K562 (cell line): ENCODE results near the gene TMTC2. TPM values are rescaled to one million over a fixed set of nuclear protein-coding genes. Genes with fewer than 3 reads are reported as not detected.

Experiments
- ATAC-seq: fragments of 200-7000 bp; cut with Tn5 transposase; 3 replicates; pipeline ENCODE4 v1.9.1; 2020; ENCODE audit warnings: moderate library complexity
- BruUV-seq: library from RNA; stranded (reverse); fragments of 400-500 nt; replicated peaks from 2 replicates; lab custom pipeline; 2021; lab: Mats Ljungman, UMichigan
- CTCF ChIA-PET: fragments of 300-600 bp; formaldehyde crosslinking; extraction: SDS; loops from one replicate; lab custom pipeline; 2021; ENCODE audit warnings: low intra/inter-chr PET ratio; lab: Yijun Ruan, JAX
- POLR2A ChIA-PET: fragments of 300-600, 350-650 bp; sonication (Branson Sonifier 250); formaldehyde crosslinking; extraction: SDS; loops from one replicate; lab custom pipeline; 2021; ENCODE audit warnings: antibody characterized with exemption, inconsistent platforms; lab: Yijun Ruan, JAX
- DNase-seq, 4 experiments: peaks; one replicate each; pipeline versions ENCODE4 v3.0.0 to v3.0.0-alpha.2; 2011 to 2018; ENCODE audit warnings: low spot score in 3 of 4, mixed read lengths in 3 of 4; ENCODE audit errors: extremely low read depth in 1 of 4
- FAIRE-seq: peaks from 2 replicates; lab custom pipeline; 2011; peaks lifted over from hg19 to GRCh38; lab: Jason Lieb, UNC
- H2AFZ ChIP-seq: 2 replicates; pipeline ENCODE4 v1.6.0; 2011; ENCODE audit warnings: low read depth, low read length, control low read depth, inconsistent platforms
- H3K27ac ChIP-seq: fragments of 200-600 bp; 3 replicates; pipeline ENCODE4 v1.8.0; 2011; ENCODE audit warnings: low read depth, mild to moderate bottlenecking, control low read depth, inconsistent platforms, low read length, moderate library complexity, mixed read lengths; ENCODE audit errors: extremely low read depth
- H3K27me3 ChIP-seq, 2 experiments: fragments of 300-600 bp in 1 of 2; 2 replicates in 1 of 2; 3 replicates in 1 of 2; pipeline versions ENCODE4 v1.6.0 to v1.8.0; 2011; ENCODE audit warnings: inconsistent platforms in 2 of 2, low read length in 2 of 2, mild to moderate bottlenecking in 1 of 2, mixed read lengths in 1 of 2, moderate library complexity in 1 of 2; ENCODE audit not compliant: control insufficient read depth in 2 of 2, insufficient read depth in 2 of 2
- H3K36me3 ChIP-seq: fragments of 300-600 bp; 3 replicates; pipeline ENCODE4 v1.8.0; 2011; ENCODE audit warnings: mild to moderate bottlenecking, low read length, inconsistent platforms; ENCODE audit not compliant: control insufficient read depth, insufficient read depth
- H3K4me1 ChIP-seq, 2 experiments: fragments of 200-600 bp in 1 of 2; replicated peaks in 1 of 2; 2 replicates in 1 of 2; 3 replicates in 1 of 2; pipeline versions ENCODE4 v1.5.1 to v1.8.0; 2011; ENCODE audit warnings: inconsistent platforms in 2 of 2, low read length in 2 of 2, mild to moderate bottlenecking in 1 of 2, mixed read lengths in 1 of 2, moderate library complexity in 1 of 2; ENCODE audit not compliant: control insufficient read depth in 2 of 2, insufficient read depth in 2 of 2
- H3K4me2 ChIP-seq: 2 replicates; pipeline ENCODE4 v1.6.1; 2011; ENCODE audit warnings: low read length, control low read depth, inconsistent platforms, mixed read lengths; ENCODE audit not compliant: insufficient read depth
- H3K4me3 ChIP-seq: fragments of 200-600 bp; sonication (generic), shearing (Covaris generic); 2 replicates; pipeline ENCODE4 v1.5.1; 2016; ENCODE audit warnings: control low read depth, inconsistent platforms
- H3K79me2 ChIP-seq: fragments of 200-600 bp; 3 replicates; pipeline ENCODE4 v1.8.0; 2011; ENCODE audit warnings: low read length, inconsistent platforms; ENCODE audit not compliant: control insufficient read depth, insufficient read depth
- H3K9ac ChIP-seq, 2 experiments: 2 replicates each; pipeline versions ENCODE4 v1.6.0 to v1.6.1; 2011; ENCODE audit warnings: low read depth in 2 of 2, low read length in 2 of 2, control low read depth in 1 of 2, inconsistent platforms in 1 of 2, mild to moderate bottlenecking in 1 of 2, mixed read lengths in 1 of 2; ENCODE audit not compliant: insufficient read depth in 1 of 2
- H3K9me1 ChIP-seq: one replicate; pipeline ENCODE4 v1.6.0; 2011; ENCODE audit warnings: inconsistent platforms, mild to moderate bottlenecking, low read length, moderate library complexity; ENCODE audit not compliant: control insufficient read depth, insufficient read depth
- H3K9me3 ChIP-seq: replicated peaks from 2 replicates; pipeline ENCODE4 v1.5.1; 2011; ENCODE audit warnings: low read depth, low read length, inconsistent platforms; ENCODE audit not compliant: control insufficient read depth, insufficient read depth
- H4K20me1 ChIP-seq: replicated peaks from 2 replicates; pipeline ENCODE4 v1.6.1; 2011; ENCODE audit warnings: low read length, inconsistent platforms, mixed read lengths; ENCODE audit not compliant: control insufficient read depth, insufficient read depth
- ETV5 ChIP-seq: sonication (generic); formaldehyde crosslinking; IDR thresholded peaks from 2 replicates; pipeline ENCODE4 v1.4.0; 2020; ENCODE audit warnings: low read depth, mild to moderate bottlenecking, missing genetic modification reagents
- FIP1L1 ChIP-seq: fragments of 200-400 bp; formaldehyde crosslinking; IDR thresholded peaks from 2 replicates; pipeline ENCODE4 v1.6.1; 2018; ENCODE audit warnings: mild to moderate bottlenecking, low read depth, low read length; ENCODE audit not compliant: poor library complexity, severe bottlenecking
- MCM2 ChIP-seq: fragments of 450-650 bp; IDR thresholded peaks from 2 replicates; pipeline ENCODE4 v1.6.1; 2017; ENCODE audit warnings: low read depth, mild to moderate bottlenecking
- ZBTB11 ChIP-seq, 3 experiments: fragments of 200-800 bp in 1 of 3; fragments of 250-450 bp in 1 of 3; fragments of 450-650 bp in 1 of 3; sonication (Bioruptor Pico) in 1 of 3; sonication (Bioruptor generic) in 1 of 3; formaldehyde crosslinking in 1 of 3; IDR thresholded peaks; 2 replicates each; pipeline versions ENCODE4 v1.6.1 to v1.8.0; 2016 to 2022; ENCODE audit warnings: mild to moderate bottlenecking in 2 of 3, missing genetic modification characterization in 2 of 3, missing compliant biosample characterization in 1 of 3, moderate library complexity in 1 of 3
- WGBS: fragments of 100-300 bp; shearing (Covaris generic); methylation state at CpG from one replicate; pipeline ENCODE4 v1.1.6; 2016; ENCODE audit warnings: low coverage, mixed read lengths; ENCODE audit not compliant: insufficient coverage; ENCODE audit errors: missing lambda C conversion rate; 5-methylcytosine and 5-hydroxymethylcytosine counted together
- in situ Hi-C: fragments of 300-500 bp; cut with MboI; formaldehyde crosslinking; loops from 4 replicates; pipeline ENCODE4 v1.15.0; 2018; ENCODE audit warnings: inconsistent platforms, mixed read lengths
- intact Hi-C: fragments of 100-400 bp; cut with micrococcal nuclease; formaldehyde crosslinking; loops from 2 replicates; pipeline ENCODE4 v1.14.2; 2022
- polyA plus RNA-seq, 8 experiments: library from polyadenylated mRNA; depleted of rRNA in 4 of 8; stranded (reverse) in 5 of 8; unstranded in 3 of 8; fragments of >200 nt; fragmentation: Nextera tagmentation in 2 of 8; fragmentation: Illumina TruSeq in 1 of 8; extraction: Ambion mirVana in 2 of 8; extraction: Trizol in 1 of 8; gene quantifications; 2 replicates each; pipeline versions ENCODE4 v1.2.1 to v1.2.3, GENCODE V29; 2011 to 2014; ENCODE audit warnings: inconsistent platforms in 1 of 8, missing spikeins in 1 of 8
- total RNA-seq, 7 experiments: library from RNA; depleted of rRNA in 6 of 7; stranded (reverse); fragments of >200 nt in 6 of 7; fragmentation: Illumina TruSeq in 2 of 7; extraction: Trizol in 2 of 7; gene quantifications; 2 replicates each; pipeline versions ENCODE4 v1.2.1 to v1.2.3, GENCODE V29; 2011 to 2021; ENCODE audit warnings: low replicate concordance in 1 of 7

Gene TMTC2
- total and polyA plus RNA-seq, 9 of the 15 experiments (the other 6 are each of a cell fraction or from before 2014, with no cell fraction given) = 0.29 to 1.1 (median 0.55) TPM

GRCh38 chr12:83145325-83145840 lies 458.7 kb downstream of the TMTC2 start (continued):
- TF ChIP-seq ZBTB11 (CRISPR knock-in tag; IDR thresholded peaks at IDR 0.05) (no peak), FIP1L1 (no peak), MCM2 (no peak)
- TF ChIP-seq, all 486 proteins: peak for 0

GRCh38 chr12:83147341-83147740 lies 460.6 kb downstream of the TMTC2 start:
- peaks cover 0 to 12% of the 10 kb centered on the region in 2 experiments; a peak in 2 of 5 replicates for H3K4me1 ChIP-seq
- ChIA-PET POLR2A (no interaction called here), CTCF (no interaction called here)
- no peak for FAIRE-seq
- 59% methylated on average over 2 of the region's 2 CpGs for WGBS
- no peak overlapping the region for H3K9ac ChIP-seq
- H3K9me3 ChIP-seq = no peaks in the 10 kb centered on the region; the same call in 1 of the 2 replicates
- no peak for ATAC-seq
- no peaks in the 10 kb centered on the region for H3K36me3 ChIP-seq
- no peaks in the 10 kb centered on the region for H4K20me1 ChIP-seq
- no peaks in the 10 kb centered on the region for H3K9me1 ChIP-seq
- no peaks in the 10 kb centered on the region for H3K27me3 ChIP-seq
- no peak overlapping the region for H3K27ac ChIP-seq
- no peak overlapping the region for H3K4me3 ChIP-seq
- no peak for DNase-seq
- no peaks in the 10 kb centered on the region for H3K79me2 ChIP-seq
- no peak for TF ChIP-seq ETV5 (CRISPR knock-in tag)
- no peak overlapping the region for H3K4me2 ChIP-seq
- in situ Hi-C loops (no loop called here), intact Hi-C loops (no loop called here)
- no TSS peak for BruUV-seq
- no peak overlapping the region for H2AFZ ChIP-seq
